GM12878 (cell line): ENCODE results near the gene RAB6B. TPM values are rescaled to one million over a fixed set of nuclear protein-coding genes. Genes with fewer than 3 reads are reported as not detected.

ENCODE experiments used
- ATAC-seq: fragments of 200-7000 bp; cut with Tn5 transposase; 3 replicates; pipeline ENCODE4 v1.9.1; 2020; ENCODE audit warnings: mild to moderate bottlenecking, moderate library complexity
- BruUV-seq: library from RNA; stranded (reverse); fragments of 400-500 nt; replicated peaks from 2 replicates; lab custom pipeline; 2021; lab: Mats Ljungman, UMichigan
- CTCF ChIA-PET: fragments of 300-600 bp; sonication (Branson Sonifier 250); formaldehyde crosslinking; extraction: SDS; loops from one replicate; lab custom pipeline; 2021; ENCODE audit warnings: inconsistent platforms; lab: Yijun Ruan, JAX
- POLR2A ChIA-PET: fragments of 350-600 bp; formaldehyde crosslinking; extraction: SDS; loops from one replicate; lab custom pipeline; 2021; ENCODE audit warnings: inconsistent platforms; lab: Charles Lee
- RAD21 ChIA-PET: fragments of 300-600 bp; sonication (Branson Sonifier 250); formaldehyde crosslinking; loops from one replicate; lab custom pipeline; 2023; ENCODE audit warnings: antibody characterized with exemption; ENCODE audit not compliant: unreplicated experiment; lab: Charles Lee
- SMC1A ChIA-PET: fragments of 300-600 bp; sonication (Branson Sonifier 250); formaldehyde crosslinking; loops from one replicate; lab custom pipeline; 2023; ENCODE audit not compliant: unreplicated experiment, uncharacterized antibody; lab: Charles Lee
- DNase-seq: peaks from one replicate; pipeline ENCODE4 v3.0.0-alpha.2; 2011; ENCODE audit warnings: low read depth, low spot score
- FAIRE-seq: peaks from 3 replicates; lab custom pipeline; 2011; peaks lifted over from hg19 to GRCh38; lab: Jason Lieb, UNC
- H2AFZ ChIP-seq: 2 replicates; pipeline ENCODE4 v1.6.0; 2011; ENCODE audit warnings: low read depth, low read length, control low read depth; ENCODE audit not compliant: control insufficient read depth
- H3K27ac ChIP-seq: 2 replicates; pipeline ENCODE4 v1.5.1; 2011; ENCODE audit warnings: control low read depth; ENCODE audit not compliant: control insufficient read depth, insufficient read depth
- H3K27me3 ChIP-seq, 2 experiments: replicated peaks in 1 of 2; 2 replicates each; pipeline versions ENCODE4 v1.6.0 to v1.6.1; 2011; ENCODE audit warnings: low read length in 1 of 2; ENCODE audit not compliant: control insufficient read depth in 2 of 2, insufficient read depth in 2 of 2
- H3K36me3 ChIP-seq, 2 experiments: 2 replicates each; pipeline ENCODE4 v1.5.1; 2011; ENCODE audit warnings: low read length in 1 of 2; ENCODE audit not compliant: control insufficient read depth in 2 of 2, insufficient read depth in 2 of 2
- H3K4me1 ChIP-seq: 2 replicates; pipeline ENCODE4 v1.6.1; 2011; ENCODE audit warnings: mild to moderate bottlenecking, low read length, moderate library complexity, mixed read lengths; ENCODE audit not compliant: control insufficient read depth, insufficient read depth
- H3K4me2 ChIP-seq: 2 replicates; pipeline ENCODE4 v1.6.0; 2011; ENCODE audit warnings: control low read depth; ENCODE audit not compliant: control insufficient read depth, insufficient read depth
- H3K4me3 ChIP-seq: fragments of 200-600 bp; sonication (generic); 2 replicates; pipeline ENCODE4 v1.5.1; 2016
- H3K79me2 ChIP-seq: 2 replicates; pipeline ENCODE4 v1.6.0; 2011; ENCODE audit warnings: low read length; ENCODE audit not compliant: control insufficient read depth, insufficient read depth
- H3K9ac ChIP-seq: 2 replicates; pipeline ENCODE4 v1.8.0; 2011; ENCODE audit warnings: low read length, control low read depth, mixed read lengths; ENCODE audit not compliant: control insufficient read depth, insufficient read depth
- H3K9me3 ChIP-seq: replicated peaks from 3 replicates; pipeline ENCODE4 v1.5.1; 2011; ENCODE audit warnings: mild to moderate bottlenecking, low read length; ENCODE audit not compliant: control insufficient read depth, insufficient read depth
- H4K20me1 ChIP-seq: 2 replicates; pipeline ENCODE4 v1.6.0; 2011; ENCODE audit not compliant: control insufficient read depth, insufficient read depth
- CHD4 ChIP-seq: fragments of 200-600 bp; sonication (generic); IDR thresholded peaks from 2 replicates; pipeline ENCODE4 v1.6.1; 2016; ENCODE audit warnings: mild to moderate bottlenecking
- E4F1 ChIP-seq: fragments of 450-650 bp; IDR thresholded peaks from 2 replicates; pipeline ENCODE4 v1.6.1; 2018; ENCODE audit warnings: borderline replicate concordance, mild to moderate bottlenecking; ENCODE audit not compliant: partially characterized antibody
- EGR1 ChIP-seq, 2 experiments: IDR thresholded peaks; 1 replicate in 1 of 2; 2 replicates in 1 of 2; pipeline ENCODE4 v1.6.1; 2011 to 2012; ENCODE audit warnings: low read depth in 2 of 2, low read length in 2 of 2, borderline replicate concordance in 1 of 2, mild to moderate bottlenecking in 1 of 2, moderate library complexity in 1 of 2
- HDGF ChIP-seq: fragments of 450-650 bp; IDR thresholded peaks from 2 replicates; pipeline ENCODE4 v1.6.1; 2016; ENCODE audit warnings: antibody characterized with exemption
- KLF5 ChIP-seq: fragments of 450-650 bp; IDR thresholded peaks from 2 replicates; pipeline ENCODE4 v1.6.1; 2014; ENCODE audit warnings: mild to moderate bottlenecking; ENCODE audit not compliant: partially characterized antibody
- NFXL1 ChIP-seq: fragments of 450-650 bp; IDR thresholded peaks from 2 replicates; pipeline ENCODE4 v1.6.1; 2017; ENCODE audit warnings: antibody characterized with exemption, mild to moderate bottlenecking, borderline replicate concordance
- PKNOX1 ChIP-seq: fragments of 450-650 bp; IDR thresholded peaks from 2 replicates; pipeline ENCODE4 v1.6.1; 2016; ENCODE audit warnings: mild to moderate bottlenecking
- RB1 ChIP-seq: fragments of 450-650 bp; formaldehyde crosslinking; IDR thresholded peaks from 2 replicates; pipeline ENCODE4 v1.6.1; 2017; ENCODE audit warnings: mild to moderate bottlenecking, borderline replicate concordance
- TAF1 ChIP-seq: IDR thresholded peaks from 2 replicates; pipeline ENCODE4 v1.6.1; 2011; ENCODE audit warnings: mild to moderate bottlenecking, low read depth, low read length, borderline replicate concordance
- ZNF217 ChIP-seq: fragments of 450-650 bp; IDR thresholded peaks from 2 replicates; pipeline ENCODE4 v1.6.1; 2017; ENCODE audit warnings: antibody characterized with exemption, mild to moderate bottlenecking
- WGBS: methylation state at CpG from one replicate; pipeline ENCODE4 v1.1.6; 2016; ENCODE audit warnings: low lambda C conversion rate; ENCODE audit not compliant: insufficient replicate concordance, insufficient coverage; ENCODE audit errors: missing lambda C conversion rate; 5-methylcytosine and 5-hydroxymethylcytosine counted together
- in situ Hi-C: fragments of 300-500 bp; cut with MboI; formaldehyde crosslinking; loops from 9 replicates; pipeline ENCODE4 v1.14.3; 2018; ENCODE audit warnings: mixed read lengths
- intact Hi-C: fragments of 100-400 bp; cut with micrococcal nuclease; formaldehyde crosslinking; loops from one replicate; pipeline ENCODE4 v1.14.2; 2022; ENCODE audit not compliant: unreplicated experiment
- polyA plus RNA-seq, 11 experiments: library from polyadenylated mRNA; depleted of rRNA in 4 of 11; unstranded in 6 of 11; stranded (reverse) in 5 of 11; fragments of >200 nt; fragmentation: Nextera tagmentation in 4 of 11; fragmentation: Illumina TruSeq in 1 of 11; extraction: Ambion mirVana in 4 of 11; extraction: Trizol in 1 of 11; gene quantifications; 1 replicate in 1 of 11; 2 replicates in 10 of 11; pipeline versions ENCODE4 v1.2.1 to v1.2.3, GENCODE V29; 2011 to 2016; ENCODE audit warnings: inconsistent platforms in 2 of 11, missing spikeins in 2 of 11, low read depth in 1 of 11
- total RNA-seq, 4 experiments: library from RNA; depleted of rRNA in 3 of 4; stranded (reverse); fragments of >200 nt in 3 of 4; fragmentation: Illumina TruSeq in 1 of 4; extraction: Trizol in 1 of 4; gene quantifications; 2 replicates each; pipeline versions ENCODE4 v1.2.1 to v1.2.3, GENCODE V29; 2013 to 2021

Gene RAB6B
- total and polyA plus RNA-seq, 10 of the 15 experiments (the other 5 are each of a cell fraction or from before 2014, with no cell fraction given): 0.01 to 0.16 (median 0.04) TPM; not detected in 5

DNA sequence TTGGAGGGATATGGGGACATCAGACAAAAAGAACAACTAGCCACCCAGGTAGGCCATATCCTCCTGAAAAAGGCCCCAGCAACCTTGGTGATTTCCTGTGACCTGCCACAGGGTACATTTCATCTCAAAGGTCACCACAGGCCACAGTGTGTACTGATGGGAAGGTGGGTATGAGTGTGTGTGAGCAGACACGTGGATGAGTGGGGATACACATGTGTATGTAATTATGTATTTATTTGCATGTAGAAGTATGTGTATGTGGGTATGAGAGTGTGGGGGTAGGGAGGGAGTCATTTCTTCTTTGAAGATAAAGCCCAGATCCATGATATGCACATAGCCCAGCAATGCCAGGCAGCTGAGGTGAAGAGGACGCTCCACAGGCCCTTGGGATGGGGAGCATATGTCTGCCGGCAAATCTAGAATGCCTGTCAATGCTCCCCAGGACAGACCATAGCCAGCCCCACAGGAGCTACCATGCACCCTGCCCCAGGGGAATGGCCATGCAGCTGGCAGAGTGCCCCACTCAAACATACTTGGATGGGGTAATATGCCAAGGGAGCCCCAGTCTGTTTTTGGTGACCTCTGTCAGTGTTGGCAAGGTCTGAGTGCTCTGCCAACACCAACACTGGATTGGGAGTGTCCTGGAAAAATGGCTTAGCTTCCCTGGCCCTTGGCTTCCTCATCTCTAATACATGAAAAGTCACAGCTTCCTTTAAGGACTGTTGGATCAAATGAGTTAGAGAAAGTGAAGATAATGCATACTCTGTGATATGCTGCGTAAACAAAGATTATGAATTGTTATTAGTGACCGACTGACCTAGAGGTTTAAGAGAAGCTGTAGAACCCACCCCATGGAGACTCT, 42.4 kb downstream of the RAB6B start:
- in situ Hi-C loops (no loop called here), intact Hi-C loops (no loop called here)
- no peak for FAIRE-seq
- Histone ChIP-seq H3K4me3 (no peak overlapping the region), H3K9me3 (no peaks in the 10 kb centered on the region; the same call in 2 of the 3 replicates), H3K4me1 (peaks cover 49% of the 10 kb centered on the region), H3K27ac (no peak overlapping the region), H4K20me1 (no peaks in the 10 kb centered on the region), H3K36me3 (no peaks in the 10 kb centered on the region), H3K4me2 (no peak overlapping the region), H3K27me3 (no peaks in the 10 kb centered on the region), H2AFZ (no peak overlapping the region), H3K9ac (no peak overlapping the region), H3K79me2 (no peaks in the 10 kb centered on the region)
- no peak for DNase-seq
- RAD21 ChIA-PET: no interaction called here
- no TSS peak for BruUV-seq
- SMC1A ChIA-PET: no interaction called here
- no peak for ATAC-seq
- CTCF ChIA-PET: no interaction called here
- 66% methylated on average over 5 of the region's 5 CpGs for WGBS
- TF ChIP-seq RB1 (no peak), KLF5 (no peak), ZNF217 (no peak), TAF1 (no peak), CHD4 (no peak), PKNOX1 (no peak), NFXL1 (no peak), EGR1 (IDR thresholded peaks at IDR 0.05; ENCODE audit: borderline replicate concordance in 1 of 2, low read depth in 2 of 2, low read length in 2 of 2) (no peak), E4F1 (no peak), HDGF (no peak)
- POLR2A ChIA-PET: no interaction called here
